PFSK-1 (cell line): Measurements from ENCODE around the gene HYI.

Experiments
- POLR2AphosphoS5 ChIP-seq: IDR thresholded peaks from 2 replicates; pipeline ENCODE4 v1.6.1; 2012; ENCODE audit warnings: low read depth, mild to moderate bottlenecking, control low read depth, low read length, moderate library complexity
- TAF1 ChIP-seq: IDR thresholded peaks from 2 replicates; pipeline ENCODE4 v1.6.1; 2012; ENCODE audit warnings: low read length, control low read depth, borderline replicate concordance; ENCODE audit not compliant: insufficient read depth

DNA sequence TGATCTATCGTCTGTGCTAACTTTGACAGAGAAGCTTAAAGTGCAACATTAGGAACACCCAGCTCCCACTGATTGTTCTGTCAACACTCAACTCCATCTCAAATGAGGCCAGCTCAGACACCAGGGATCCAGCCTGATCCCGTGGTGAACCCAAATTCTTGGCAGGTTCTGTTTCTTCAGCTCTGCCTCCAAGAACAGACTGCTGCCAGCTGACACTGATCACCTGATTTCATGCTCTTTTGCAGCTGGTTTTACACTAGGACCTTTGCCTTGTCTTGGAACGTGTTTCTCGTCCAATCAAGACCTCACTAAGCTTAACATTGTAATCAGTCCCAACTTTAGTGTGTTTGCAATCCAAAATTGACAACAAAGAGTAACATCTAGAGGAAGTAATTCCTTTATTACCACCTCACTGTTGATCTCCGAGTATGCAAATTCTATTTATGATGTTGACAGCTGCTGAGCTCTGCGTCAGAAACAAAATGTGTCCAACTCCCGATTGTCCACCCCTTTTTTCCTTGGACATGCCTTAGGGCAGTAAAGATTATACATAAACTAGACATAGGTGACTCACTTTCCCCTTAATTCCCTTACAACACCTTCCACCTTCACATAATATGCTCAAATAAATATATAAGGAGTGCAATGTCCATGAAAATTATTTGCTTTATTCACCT, 1.6 kb upstream of the HYI start:
- TF ChIP-seq POLR2AphosphoS5, result no peak
- no peak for TF ChIP-seq TAF1
